GM15510 (cell line): ENCODE results near the gene BARX2.

Experiments used
- POLR2A ChIP-seq: IDR thresholded peaks from 3 replicates; pipeline ENCODE4 v1.6.1; 2011; ENCODE audit warnings: borderline replicate concordance; ENCODE audit not compliant: insufficient read length; ENCODE audit errors: extremely low read depth

Gene BARX2

GRCh38 chr11:129387434-129387833 lies 11.8 kb downstream of the BARX2 start:
- TF ChIP-seq POLR2A = no peak

- TF ChIP-seq POLR2A = no peak
These were observed 13.2 kb downstream of the BARX2 start for GRCh38 chr11:129388824-129389223.

DNA sequence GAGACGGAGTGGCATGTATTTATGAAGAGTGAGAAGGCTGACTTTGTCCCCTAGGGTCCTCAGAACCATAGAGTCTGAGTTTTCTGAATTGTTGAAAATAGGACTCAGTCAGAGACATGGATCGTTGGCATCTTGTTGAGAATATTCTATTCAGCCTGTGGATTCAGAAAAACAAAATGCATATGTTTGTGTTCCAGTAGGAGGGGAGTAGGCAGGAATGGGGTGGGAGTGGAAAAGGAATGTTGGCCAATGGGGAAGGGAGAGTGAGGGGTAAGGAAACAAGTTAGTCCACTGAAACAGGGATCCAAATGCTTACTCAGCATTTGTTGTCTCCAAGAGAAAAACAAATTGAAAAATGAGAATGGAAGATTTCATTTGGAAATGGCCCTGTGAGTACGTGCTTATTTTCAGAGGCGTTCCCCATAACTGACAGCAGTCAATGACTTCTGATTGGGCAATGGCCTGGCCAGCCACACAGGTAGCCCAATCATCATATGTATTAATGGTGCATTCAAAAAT lies 14.7 kb downstream of the BARX2 start:
- no peak for TF ChIP-seq POLR2A

DNA sequence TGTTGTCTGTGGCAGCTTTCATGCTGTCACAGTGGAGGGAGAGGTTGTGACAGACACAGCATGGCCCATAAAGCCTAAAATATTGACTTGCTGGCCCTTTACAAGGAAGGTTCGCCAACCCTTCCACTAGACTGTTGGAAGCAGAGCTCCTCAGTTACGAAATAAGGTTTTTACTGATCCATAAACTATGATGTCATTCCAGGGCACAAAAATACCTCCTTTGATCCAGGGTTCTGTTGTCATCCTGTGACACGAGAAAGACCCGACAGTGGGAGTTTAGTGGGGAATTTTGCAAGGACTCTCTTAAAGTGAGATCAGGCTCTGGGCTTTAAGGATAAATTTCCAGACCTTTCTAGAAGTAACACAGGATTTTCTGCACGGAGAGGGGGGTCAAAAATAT lies 15.7 kb downstream of the BARX2 start:
- TF ChIP-seq POLR2A = no peak

- no peak for TF ChIP-seq POLR2A
These were observed 16.2 kb downstream of the BARX2 start for GRCh38 chr11:129391821-129392220.

DNA sequence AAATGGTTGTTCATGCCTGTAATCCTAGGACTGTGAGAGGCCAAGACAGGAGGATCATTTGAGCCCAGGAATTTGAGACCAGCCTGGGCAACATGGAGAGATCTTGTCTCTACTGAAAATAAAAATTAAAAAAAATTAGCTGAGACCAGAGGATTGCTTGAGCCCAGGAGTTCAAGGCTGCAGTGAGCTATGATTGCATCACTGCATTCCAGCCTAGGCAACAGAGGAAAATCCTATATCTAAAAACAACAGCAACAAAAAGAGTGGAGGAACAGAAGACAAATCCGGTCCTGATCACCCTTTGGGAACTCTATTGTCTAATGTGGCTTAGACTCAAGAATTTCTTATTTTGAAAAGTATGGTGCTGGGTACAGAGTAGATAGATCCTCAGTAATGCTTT lies 17.3 kb downstream of the BARX2 start:
- no peak for TF ChIP-seq POLR2A

GRCh38 chr11:129394709-129395108 lies 19.1 kb downstream of the BARX2 start:
- TF ChIP-seq POLR2A = no peak

DNA sequence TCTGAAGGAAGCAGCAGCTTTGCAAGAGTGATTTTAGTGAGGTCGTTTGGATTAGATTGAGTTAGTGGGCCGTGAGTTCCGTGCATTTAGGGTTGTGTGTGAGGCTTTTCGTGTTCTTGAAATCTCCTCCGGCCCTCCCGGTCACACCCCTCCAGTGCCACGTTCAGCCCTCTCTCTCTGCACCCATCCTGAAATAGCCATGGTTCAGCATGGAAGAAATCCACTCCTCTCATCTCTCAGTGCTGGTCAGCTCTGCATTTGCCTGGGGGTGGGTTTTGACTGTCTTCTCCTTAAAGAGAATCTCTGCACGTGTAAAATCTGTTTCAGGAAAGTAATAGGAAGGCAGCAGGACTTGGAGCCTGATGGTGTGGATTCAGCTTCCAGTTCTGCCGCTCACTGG lies 19.8 kb downstream of the BARX2 start:
- TF ChIP-seq POLR2A = no peak

- TF ChIP-seq POLR2A = no peak
These were observed 20.2 kb downstream of the BARX2 start for GRCh38 chr11:129395883-129396282.

DNA sequence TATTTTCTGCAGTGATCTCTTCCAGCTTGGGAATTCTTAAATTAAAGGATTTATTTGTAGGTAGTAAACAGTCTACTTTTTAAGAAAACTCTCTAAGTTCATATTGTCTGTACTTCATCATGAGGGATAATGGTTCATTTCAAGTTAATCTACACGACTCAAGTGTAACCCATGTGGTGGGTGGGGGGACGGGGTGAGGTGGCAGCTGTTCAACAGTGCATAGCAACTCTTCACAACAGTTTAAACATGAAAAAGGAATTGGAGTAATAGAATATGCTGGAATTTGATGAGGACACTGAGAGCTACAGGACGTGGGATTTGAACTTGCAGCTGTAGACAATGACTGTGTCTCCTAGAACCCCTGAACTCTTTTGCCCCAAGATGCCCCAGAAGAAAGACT lies 20.8 kb downstream of the BARX2 start:
- no peak for TF ChIP-seq POLR2A

DNA sequence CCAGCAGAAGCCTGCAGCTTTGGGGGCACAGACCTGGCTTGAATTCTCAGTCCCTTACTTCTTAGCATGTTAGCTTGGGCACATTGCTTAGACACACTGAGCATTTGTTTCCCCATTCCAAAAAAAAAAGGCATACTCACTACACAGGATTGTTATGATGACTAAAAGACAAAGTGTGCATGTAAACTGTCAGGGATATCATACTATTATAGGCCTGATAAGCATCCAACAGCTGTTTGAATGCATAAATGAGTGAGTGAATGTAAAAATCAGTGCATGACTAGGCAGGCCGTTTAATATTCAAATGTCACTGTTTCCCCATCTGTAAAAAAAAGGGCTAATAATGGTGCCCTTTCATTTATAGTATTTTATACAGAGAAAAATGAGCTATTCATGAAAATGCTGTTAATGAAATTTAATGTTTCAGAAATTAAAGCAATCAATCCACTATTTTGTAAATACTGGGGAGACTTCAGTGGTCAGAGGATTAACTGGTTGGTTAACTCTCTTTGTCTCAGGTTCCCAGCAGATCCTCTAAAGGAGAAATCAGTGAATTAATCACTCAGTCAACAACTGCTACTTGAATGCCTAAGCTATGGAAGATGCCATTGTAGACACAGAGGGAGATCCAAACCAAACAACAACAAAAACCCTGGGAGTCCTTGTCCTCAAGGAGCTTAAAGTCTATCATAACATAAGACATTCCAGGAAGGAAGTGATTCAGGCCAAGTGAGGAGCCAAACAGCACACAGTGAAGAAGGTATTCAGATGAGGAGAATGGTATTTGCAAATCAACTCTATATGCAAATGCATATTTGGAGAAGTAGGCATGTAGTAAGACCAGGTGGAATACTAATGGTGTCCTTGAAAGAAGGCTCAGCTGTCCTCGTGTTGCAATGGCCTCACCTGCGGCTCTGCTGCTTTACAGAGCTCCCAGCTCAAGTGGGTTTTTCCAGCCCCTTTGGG lies 26.8 kb downstream of the BARX2 start:
- no peak for TF ChIP-seq POLR2A

DNA sequence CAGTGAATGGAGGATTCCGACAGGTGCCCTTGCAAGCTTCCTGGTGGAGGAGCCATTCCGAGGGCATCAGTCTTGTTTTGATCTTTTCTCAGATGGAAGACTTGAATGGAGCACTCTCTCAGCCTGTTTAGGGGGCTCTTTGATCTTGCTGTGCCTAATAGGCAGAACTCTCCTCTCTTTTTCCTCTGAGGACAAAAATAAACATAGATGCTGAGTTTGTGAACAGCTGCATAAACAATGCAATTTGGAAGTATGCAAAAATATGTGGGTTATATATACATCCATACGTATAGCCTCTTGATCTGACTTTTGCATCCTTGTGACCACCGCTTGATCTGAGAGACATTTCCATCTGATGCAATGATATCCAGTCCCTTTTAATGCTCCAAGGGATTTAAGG lies 29.1 kb downstream of the BARX2 start:
- TF ChIP-seq POLR2A = no peak

- no peak for TF ChIP-seq POLR2A
These were observed 33.3 kb downstream of the BARX2 start for GRCh38 chr11:129408865-129409444.

- no peak for TF ChIP-seq POLR2A
These were observed 34.8 kb downstream of the BARX2 start for GRCh38 chr11:129410395-129410960.

GRCh38 chr11:129412494-129412893 lies 36.8 kb downstream of the BARX2 start:
- TF ChIP-seq POLR2A = no peak

GRCh38 chr11:129414144-129414872 lies 38.7 kb downstream of the BARX2 start:
- TF ChIP-seq POLR2A = no peak
